Brain microvascular endothelial cell (primary cell): ENCODE data around the gene PADI6.

Experiments used
- DNase-seq: peaks from one replicate; pipeline ENCODE4 v3.0.0-alpha.2; 2020
- H3K27ac ChIP-seq: fragments of 250-450 bp; sonication (Bioruptor Pico); 2 replicates; pipeline ENCODE4 v1.5.1; 2020; ENCODE audit warnings: mild to moderate bottlenecking, moderate library complexity
- H3K27me3 ChIP-seq: fragments of 250-450 bp; sonication (Bioruptor Pico); replicated peaks from 2 replicates; pipeline ENCODE4 v1.5.1; 2020; ENCODE audit warnings: mild to moderate bottlenecking
- H3K36me3 ChIP-seq: fragments of 250-450 bp; sonication (Bioruptor Pico); replicated peaks from 2 replicates; pipeline ENCODE4 v1.5.1; 2020; ENCODE audit warnings: mild to moderate bottlenecking
- H3K4me3 ChIP-seq: 2 replicates; pipeline ENCODE4 v1.5.1; 2011; ENCODE audit warnings: low read depth, mild to moderate bottlenecking, control low read depth, low read length, moderate library complexity
- CTCF ChIP-seq: IDR thresholded peaks from 2 replicates; pipeline ENCODE4 v1.5.1; 2011; ENCODE audit warnings: low read depth, mild to moderate bottlenecking, moderate library complexity, low read length, control low read depth, inconsistent platforms; ENCODE audit errors: missing control alignments
- in situ Hi-C: cut with HindIII; loops from 2 replicates; pipeline ENCODE4 v1.10.0; 2017; ENCODE audit warnings: low sequenced_read_pairs, low pct_ligation_motif_present

Gene PADI6

GRCh38 chr1:17437260-17437579 lies 65.2 kb downstream of the PADI6 start:
- DNase-seq: no peak
- in situ Hi-C loops: no loop called here
- peak overlapping the region; percentile 35 for H3K27ac ChIP-seq

GRCh38 chr1:17437580-17438317 lies 65.8 kb downstream of the PADI6 start:
- in situ Hi-C loops: no loop called here
- Histone ChIP-seq H3K27ac (peak overlapping the region; percentile 37), H3K4me3 (peak overlapping the region; percentile 78), H3K27me3 (no peaks in the 10 kb centered on the region), H3K36me3 (peaks cover 19% of the 10 kb centered on the region)
- DNase-seq: no peak
- TF ChIP-seq CTCF: no peak

More at GRCh38 chr1:17437260-17437579, 65.2 kb downstream of the PADI6 start:
- Histone ChIP-seq H3K36me3 (peaks cover 23% of the 10 kb centered on the region), H3K27me3 (no peaks in the 10 kb centered on the region), H3K4me3 (peak overlapping the region; percentile 78)
- no peak for TF ChIP-seq CTCF

- no peaks in the 10 kb centered on the region for H3K27me3 ChIP-seq
- in situ Hi-C loops: no loop called here
- peak; percentile 40 for DNase-seq
- peak overlapping the region; percentile 78 for H3K4me3 ChIP-seq
- TF ChIP-seq CTCF: no peak
- peaks cover 13% of the 10 kb centered on the region for H3K36me3 ChIP-seq
- H3K27ac ChIP-seq: peak overlapping the region; percentile 37
Observed at GRCh38 chr1:17438318-17439249, 66.6 kb downstream of the PADI6 start.

- in situ Hi-C loops: no loop called here
- Histone ChIP-seq H3K27ac (peak within 1 kb of the TSS; percentile 50), H3K4me3 (peak within 1 kb of the TSS; percentile 78), H3K27me3 (no peaks in the 10 kb centered on the region), H3K36me3 (peaks cover 5% of the 10 kb centered on the region)
- TF ChIP-seq CTCF: peak; percentile 2
- DNase-seq: peak; percentile 53
Observed at GRCh38 chr1:17439250-17440073, 67.5 kb downstream of the PADI6 start, which contains the start of gene RCC2. Gene RCC2, minus strand, starts transcription at chr1:17439677. Its CDS starts 1,163 bp downstream, at chr1:17438514.

- Histone ChIP-seq H3K36me3 (peaks cover 3% of the 10 kb centered on the region), H3K27me3 (no peaks in the 10 kb centered on the region), H3K27ac (peak overlapping the region; percentile 50), H3K4me3 (peak overlapping the region; percentile 58)
- no peak for DNase-seq
- in situ Hi-C loops: no loop called here
- TF ChIP-seq CTCF: no peak
Observed at GRCh38 chr1:17440074-17440826, 68.3 kb downstream of the PADI6 start.
